GM12878 (cell line): ENCODE results near the gene IRF7. TPM values are rescaled to one million over a fixed set of nuclear protein-coding genes. Genes with fewer than 3 reads are reported as not detected.

Source experiments
- ATAC-seq: fragments of 200-7000 bp; cut with Tn5 transposase; 3 replicates; pipeline ENCODE4 v1.9.1; 2020; ENCODE audit warnings: mild to moderate bottlenecking, moderate library complexity
- BruUV-seq: library from RNA; stranded (reverse); fragments of 400-500 nt; replicated peaks from 2 replicates; lab custom pipeline; 2021; lab: Mats Ljungman, UMichigan
- CTCF ChIA-PET: fragments of 300-600 bp; sonication (Branson Sonifier 250); formaldehyde crosslinking; extraction: SDS; loops from one replicate; lab custom pipeline; 2021; ENCODE audit warnings: inconsistent platforms; lab: Yijun Ruan, JAX
- POLR2A ChIA-PET: fragments of 350-600 bp; formaldehyde crosslinking; extraction: SDS; loops from one replicate; lab custom pipeline; 2021; ENCODE audit warnings: inconsistent platforms; lab: Charles Lee
- RAD21 ChIA-PET: fragments of 300-600 bp; sonication (Branson Sonifier 250); formaldehyde crosslinking; loops from one replicate; lab custom pipeline; 2023; ENCODE audit warnings: antibody characterized with exemption; ENCODE audit not compliant: unreplicated experiment; lab: Charles Lee
- SMC1A ChIA-PET: fragments of 300-600 bp; sonication (Branson Sonifier 250); formaldehyde crosslinking; loops from one replicate; lab custom pipeline; 2023; ENCODE audit not compliant: unreplicated experiment, uncharacterized antibody; lab: Charles Lee
- DNase-seq: peaks from one replicate; pipeline ENCODE4 v3.0.0-alpha.2; 2011; ENCODE audit warnings: low read depth, low spot score
- FAIRE-seq: peaks from 3 replicates; lab custom pipeline; 2011; peaks lifted over from hg19 to GRCh38; lab: Jason Lieb, UNC
- H2AFZ ChIP-seq: 2 replicates; pipeline ENCODE4 v1.6.0; 2011; ENCODE audit warnings: low read depth, low read length, control low read depth; ENCODE audit not compliant: control insufficient read depth
- H3K27ac ChIP-seq: 2 replicates; pipeline ENCODE4 v1.5.1; 2011; ENCODE audit warnings: control low read depth; ENCODE audit not compliant: control insufficient read depth, insufficient read depth
- H3K27me3 ChIP-seq, 2 experiments: replicated peaks in 1 of 2; 2 replicates each; pipeline versions ENCODE4 v1.6.0 to v1.6.1; 2011; ENCODE audit warnings: low read length in 1 of 2; ENCODE audit not compliant: control insufficient read depth in 2 of 2, insufficient read depth in 2 of 2
- H3K36me3 ChIP-seq, 2 experiments: 2 replicates each; pipeline ENCODE4 v1.5.1; 2011; ENCODE audit warnings: low read length in 1 of 2; ENCODE audit not compliant: control insufficient read depth in 2 of 2, insufficient read depth in 2 of 2
- H3K4me1 ChIP-seq: 2 replicates; pipeline ENCODE4 v1.6.1; 2011; ENCODE audit warnings: mild to moderate bottlenecking, low read length, moderate library complexity, mixed read lengths; ENCODE audit not compliant: control insufficient read depth, insufficient read depth
- H3K4me2 ChIP-seq: 2 replicates; pipeline ENCODE4 v1.6.0; 2011; ENCODE audit warnings: control low read depth; ENCODE audit not compliant: control insufficient read depth, insufficient read depth
- H3K4me3 ChIP-seq: fragments of 200-600 bp; sonication (generic); 2 replicates; pipeline ENCODE4 v1.5.1; 2016
- H3K79me2 ChIP-seq: 2 replicates; pipeline ENCODE4 v1.6.0; 2011; ENCODE audit warnings: low read length; ENCODE audit not compliant: control insufficient read depth, insufficient read depth
- H3K9ac ChIP-seq: 2 replicates; pipeline ENCODE4 v1.8.0; 2011; ENCODE audit warnings: low read length, control low read depth, mixed read lengths; ENCODE audit not compliant: control insufficient read depth, insufficient read depth
- H3K9me3 ChIP-seq: replicated peaks from 3 replicates; pipeline ENCODE4 v1.5.1; 2011; ENCODE audit warnings: mild to moderate bottlenecking, low read length; ENCODE audit not compliant: control insufficient read depth, insufficient read depth
- H4K20me1 ChIP-seq: 2 replicates; pipeline ENCODE4 v1.6.0; 2011; ENCODE audit not compliant: control insufficient read depth, insufficient read depth
- BCLAF1 ChIP-seq: fragments of 450-650 bp; IDR thresholded peaks from 2 replicates; pipeline ENCODE4 v1.6.1; 2017; ENCODE audit warnings: antibody characterized with exemption, mild to moderate bottlenecking, moderate library complexity
- EZH2 ChIP-seq: IDR thresholded peaks from 2 replicates; pipeline ENCODE4 v1.6.1; 2012; ENCODE audit warnings: low read depth, mild to moderate bottlenecking, control low read depth, inconsistent platforms, low read length, borderline replicate concordance; ENCODE audit not compliant: control insufficient read depth
- GABPA ChIP-seq: IDR thresholded peaks from 2 replicates; pipeline ENCODE4 v1.6.1; 2014; ENCODE audit warnings: antibody characterized with exemption, low read depth, mild to moderate bottlenecking, inconsistent platforms
- HSF1 ChIP-seq: fragments of 150-350 bp; IDR thresholded peaks from 2 replicates; pipeline ENCODE4 v1.6.1; 2014; ENCODE audit warnings: mild to moderate bottlenecking, low read depth, low read length
- IRF5 ChIP-seq: fragments of 450-650 bp; IDR thresholded peaks from 2 replicates; pipeline ENCODE4 v1.6.1; 2017; ENCODE audit warnings: borderline replicate concordance
- KAT2A ChIP-seq: conservative IDR thresholded peaks from 2 replicates; pipeline ENCODE4 v1.6.1; 2011; ENCODE audit warnings: low read depth, low read length; ENCODE audit not compliant: control insufficient read depth
- NFIC ChIP-seq: IDR thresholded peaks from 2 replicates; pipeline ENCODE4 v1.6.1; 2012; ENCODE audit warnings: low read depth, mild to moderate bottlenecking, inconsistent platforms, low read length, moderate library complexity
- NFXL1 ChIP-seq: fragments of 450-650 bp; IDR thresholded peaks from 2 replicates; pipeline ENCODE4 v1.6.1; 2017; ENCODE audit warnings: antibody characterized with exemption, mild to moderate bottlenecking, borderline replicate concordance
- RB1 ChIP-seq: fragments of 450-650 bp; formaldehyde crosslinking; IDR thresholded peaks from 2 replicates; pipeline ENCODE4 v1.6.1; 2017; ENCODE audit warnings: mild to moderate bottlenecking, borderline replicate concordance
- RFX5 ChIP-seq: IDR thresholded peaks from 2 replicates; pipeline ENCODE4 v1.6.1; 2011; ENCODE audit warnings: low read depth, low read length, improper control_type of control experiment
- SIN3A ChIP-seq: IDR thresholded peaks from 2 replicates; pipeline ENCODE4 v1.6.1; 2012; ENCODE audit warnings: low read depth, low read length, improper control_type of control experiment
- SMARCA5 ChIP-seq: fragments of 450-650 bp; IDR thresholded peaks from 2 replicates; pipeline ENCODE4 v1.6.1; 2017; ENCODE audit warnings: mild to moderate bottlenecking
- SRF ChIP-seq, 2 experiments: IDR thresholded peaks; 2 replicates each; pipeline ENCODE4 v1.6.1; 2011; ENCODE audit warnings: low read depth in 2 of 2, low read length in 2 of 2, mild to moderate bottlenecking in 1 of 2, moderate library complexity in 1 of 2
- STAT1 ChIP-seq: fragments of 450-650 bp; conservative IDR thresholded peaks from 2 replicates; pipeline ENCODE4 v1.6.1; 2014; ENCODE audit warnings: antibody characterized with exemption, mild to moderate bottlenecking
- ZNF274 ChIP-seq: IDR thresholded peaks from one replicate; pipeline ENCODE4 v1.8.0; 2011; ENCODE audit not compliant: insufficient read length, insufficient read depth
- WGBS: methylation state at CpG from one replicate; pipeline ENCODE4 v1.1.6; 2016; ENCODE audit warnings: low lambda C conversion rate; ENCODE audit not compliant: insufficient replicate concordance, insufficient coverage; ENCODE audit errors: missing lambda C conversion rate; 5-methylcytosine and 5-hydroxymethylcytosine counted together
- in situ Hi-C: fragments of 300-500 bp; cut with MboI; formaldehyde crosslinking; loops from 9 replicates; pipeline ENCODE4 v1.14.3; 2018; ENCODE audit warnings: mixed read lengths
- intact Hi-C: fragments of 100-400 bp; cut with micrococcal nuclease; formaldehyde crosslinking; loops from one replicate; pipeline ENCODE4 v1.14.2; 2022; ENCODE audit not compliant: unreplicated experiment
- polyA plus RNA-seq, 11 experiments: library from polyadenylated mRNA; depleted of rRNA in 4 of 11; unstranded in 6 of 11; stranded (reverse) in 5 of 11; fragments of >200 nt; fragmentation: Nextera tagmentation in 4 of 11; fragmentation: Illumina TruSeq in 1 of 11; extraction: Ambion mirVana in 4 of 11; extraction: Trizol in 1 of 11; gene quantifications; 1 replicate in 1 of 11; 2 replicates in 10 of 11; pipeline versions ENCODE4 v1.2.1 to v1.2.3, GENCODE V29; 2011 to 2016; ENCODE audit warnings: inconsistent platforms in 2 of 11, missing spikeins in 2 of 11, low read depth in 1 of 11
- total RNA-seq, 4 experiments: library from RNA; depleted of rRNA in 3 of 4; stranded (reverse); fragments of >200 nt in 3 of 4; fragmentation: Illumina TruSeq in 1 of 4; extraction: Trizol in 1 of 4; gene quantifications; 2 replicates each; pipeline versions ENCODE4 v1.2.1 to v1.2.3, GENCODE V29; 2013 to 2021

IRF7 gene
- total and polyA plus RNA-seq, 10 of the 15 experiments (the other 5 are each of a cell fraction or from before 2014, with no cell fraction given) = 4.4 to 141 (median 67.6) TPM

GRCh38 chr11:568306-569157, 47.2 kb downstream of the IRF7 start:
- in situ Hi-C loops = no loop called here
- SMC1A ChIA-PET = no interaction called here
- TF ChIP-seq SIN3A (peak; percentile 87), STAT1 (0 out of 2 replicates have a peak, but pooled peaks have one; percentile 36), RB1 (peak; percentile 77; the same call in 1 of the 2 replicates), HSF1 (no peak), IRF5 (no peak), ZNF274 (no peak), EZH2 (no peak), NFXL1 (0 out of 2 replicates have a peak, but pooled peaks have one; percentile 54), BCLAF1 (peak; percentile 91), SMARCA5 (peak; percentile 59; the same call in 1 of the 2 replicates), GABPA (no peak), NFIC (no peak), SRF (IDR thresholded peaks at IDR 0.05; ENCODE audit: low read depth in 2 of 2, low read length in 2 of 2) (0 out of 4 replicates have a peak, but pooled peaks of 1 of the 2 experiments have one; percentile 14), KAT2A (no peak), RFX5 (no peak)

More at GRCh38 chr11:568306-569157, 47.2 kb downstream of the IRF7 start:
- peaks cover 27% of the 10 kb centered on the region for H3K79me2 ChIP-seq
- ATAC-seq (peak; percentile 99), FAIRE-seq (peak; percentile 81), DNase-seq (peak; percentile 58)
- H2AFZ ChIP-seq = peak overlapping the region; percentile 47; the same call in 1 of the 2 replicates
- ChIA-PET POLR2A (interaction anchor here (0.6 to 1.3 kb wide), 9 partner anchors 9 to 229 kb away, joined by 3 to 9 read pairs (median 5); partner anchors contain the start of genes LMNTD2 and RNH1), CTCF (interaction anchor here (1.4 kb wide), 1 partner anchor 158 kb away, joined by 3 read pairs; no protein-coding TSS in a partner anchor), RAD21 (interaction anchor here (0.9 to 1.4 kb wide), 2 partner anchors 13 to 155 kb away, joined by 3 to 5 read pairs; no protein-coding TSS in a partner anchor)
- intact Hi-C loops = no loop called here
- WGBS = 1% methylated on average over 18 of the region's 123 CpGs
- H3K27me3 ChIP-seq = no peaks in the 10 kb centered on the region
- H3K9ac ChIP-seq = peak overlapping the region; percentile 93
- peaks cover 13% of the 10 kb centered on the region for H3K4me1 ChIP-seq
- H3K9me3 ChIP-seq = no peaks in the 10 kb centered on the region
- H3K4me3 ChIP-seq = peak overlapping the region; percentile 97
- BruUV-seq = no TSS peak
- H4K20me1 ChIP-seq = no peaks in the 10 kb centered on the region
- peaks cover 0 to 4% of the 10 kb centered on the region in 2 experiments; a peak in 2 of 4 replicates for H3K36me3 ChIP-seq
- peak overlapping the region; percentile 85 for H3K27ac ChIP-seq
- H3K4me2 ChIP-seq = peak overlapping the region; percentile 95
